Skeletal muscle tissue (tissue), 4 donors: Measurements from ENCODE around the gene KLHDC9. TPM values are rescaled to one million over a fixed set of nuclear protein-coding genes. Genes with fewer than 3 reads are reported as not detected.

ENCODE experiments used
- H3K27ac ChIP-seq: one replicate; pipeline ENCODE4 v1.7.0; 2013; ENCODE audit warnings: mild to moderate bottlenecking, low read depth, low read length, inconsistent platforms
- H3K27me3 ChIP-seq, 3 donors: one replicate each; pipeline ENCODE4 v1.7.0; 2013; ENCODE audit warnings: low read length in 3 of 3; ENCODE audit not compliant: control insufficient read depth in 3 of 3, insufficient read depth in 3 of 3
- H3K36me3 ChIP-seq, 3 donors: one replicate each; pipeline ENCODE4 v1.7.0; 2013; ENCODE audit warnings: low read length in 3 of 3; ENCODE audit not compliant: control insufficient read depth in 3 of 3, insufficient read depth in 3 of 3
- H3K4me1 ChIP-seq, 3 donors: one replicate each; pipeline ENCODE4 v1.7.0; 2013; ENCODE audit warnings: low read length in 3 of 3, mild to moderate bottlenecking in 3 of 3; ENCODE audit not compliant: control insufficient read depth in 3 of 3, insufficient read depth in 3 of 3
- H3K4me3 ChIP-seq, 3 donors: one replicate each; pipeline ENCODE4 v1.7.0; 2013; ENCODE audit warnings: low read length in 3 of 3
- H3K9ac ChIP-seq, 3 donors: one replicate each; pipeline ENCODE4 v1.7.0; 2013; ENCODE audit warnings: low read length in 3 of 3, mild to moderate bottlenecking in 3 of 3, moderate library complexity in 2 of 3, low read depth in 1 of 3
- H3K9me3 ChIP-seq, 3 donors: one replicate each; pipeline ENCODE4 v1.7.0; 2013; ENCODE audit warnings: low read length in 3 of 3; ENCODE audit not compliant: control insufficient read depth in 3 of 3
- total RNA-seq: library from RNA; depleted of rRNA; stranded (reverse); fragments of >200 nt; gene quantifications from one replicate; pipeline ENCODE4 v1.2.3, GENCODE V29; 2014
- donor health status: Osteomylitis.

The KLHDC9 gene
- total RNA-seq, 1 donor from 2014 or later, result not detected

DNA sequence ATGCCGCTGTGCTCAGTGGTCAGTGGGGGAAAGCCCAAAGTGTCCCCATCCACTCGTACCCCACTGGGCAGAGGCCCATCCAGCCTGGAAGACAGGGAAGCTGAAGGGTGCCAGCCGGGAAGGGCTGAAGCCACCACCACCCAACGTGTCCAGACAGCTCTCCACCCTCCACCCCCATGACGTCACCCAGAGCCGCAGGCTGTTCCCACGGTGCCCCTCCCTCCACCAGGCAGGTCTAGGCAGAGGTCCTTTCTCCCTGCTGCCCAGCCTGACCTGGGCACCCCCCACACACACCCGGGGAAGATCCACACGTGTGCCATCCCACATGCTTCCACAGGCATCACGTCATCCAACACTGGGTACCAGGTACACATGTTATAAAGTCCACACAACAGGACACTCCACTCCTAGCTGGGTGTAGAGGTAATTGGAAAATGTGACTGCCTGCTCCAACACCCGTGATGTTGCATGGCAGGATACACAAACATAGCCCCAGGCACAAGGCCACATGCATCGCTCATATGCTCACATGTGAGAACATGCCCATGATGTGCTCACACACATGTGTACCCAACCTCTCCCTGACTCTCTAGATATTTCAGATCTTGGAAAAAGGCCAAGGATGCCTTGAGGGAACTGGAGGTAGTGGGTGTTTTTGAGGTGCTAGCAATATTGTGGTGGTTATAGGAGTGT lies 23.3 kb upstream of the KLHDC9 start:
- no peak overlapping the region for H3K4me3 ChIP-seq
- H3K27me3 ChIP-seq, result peaks cover 2 to 9% (median 5%) of the 10 kb centered on the region in 3 donors
- no peaks in the 10 kb centered on the region for H3K9me3 ChIP-seq
- no peaks in the 10 kb centered on the region for H3K36me3 ChIP-seq
- no peak overlapping the region for H3K27ac ChIP-seq
- no peak overlapping the region for H3K9ac ChIP-seq
- H3K4me1 ChIP-seq, result no peaks in the 10 kb centered on the region

DNA sequence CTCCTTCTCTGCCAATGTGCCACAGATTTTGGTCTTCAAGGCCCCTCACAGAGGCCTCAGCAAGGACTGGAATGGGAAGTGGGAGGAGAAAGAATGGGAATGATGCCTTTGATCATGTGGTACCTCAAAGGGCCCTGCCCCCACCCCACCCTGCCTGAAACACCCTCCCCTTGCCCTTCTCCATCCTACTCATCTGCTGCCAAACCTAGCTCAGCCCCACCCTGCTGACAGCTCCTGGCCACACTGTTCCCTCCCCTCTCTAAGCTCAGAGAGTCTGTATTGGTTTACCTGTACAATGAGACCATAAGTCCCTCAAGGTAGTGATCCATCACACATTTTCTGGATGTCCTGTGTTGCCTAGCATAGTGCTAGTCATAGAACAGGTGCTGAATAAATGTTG lies 21.8 kb upstream of the KLHDC9 start:
- Histone ChIP-seq H3K4me3 (no peak overlapping the region), H3K27ac (no peak overlapping the region), H3K4me1 (no peaks in the 10 kb centered on the region), H3K9ac (no peak overlapping the region), H3K36me3 (no peaks in the 10 kb centered on the region), H3K27me3 (peaks cover 2 to 10% (median 3%) of the 10 kb centered on the region in 3 donors), H3K9me3 (no peaks in the 10 kb centered on the region)

DNA sequence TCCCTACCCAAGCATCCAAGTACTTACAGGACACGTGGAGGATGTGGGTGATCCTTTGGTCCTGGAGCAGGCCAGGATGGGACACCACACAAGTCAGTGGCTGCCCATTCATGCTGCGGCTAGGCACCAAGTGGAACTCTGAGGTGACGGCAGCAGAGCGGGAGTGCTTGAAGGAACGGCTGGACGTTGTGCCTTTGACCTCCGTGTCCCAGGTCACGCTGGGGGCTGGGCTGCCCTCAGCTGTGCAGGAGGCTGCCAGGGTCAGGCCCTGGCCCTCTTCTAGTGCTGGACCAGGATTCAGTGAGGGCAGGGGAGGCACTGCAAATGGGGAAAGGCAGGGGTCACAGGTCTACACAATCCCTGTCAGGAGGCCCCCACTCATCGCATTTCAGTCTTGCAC lies 20.7 kb upstream of the KLHDC9 start:
- H3K4me3 ChIP-seq, result no peak overlapping the region
- no peaks in the 10 kb centered on the region for H3K4me1 ChIP-seq
- H3K27me3 ChIP-seq, result peaks cover 2 to 10% (median 3%) of the 10 kb centered on the region in 3 donors
- no peak overlapping the region for H3K9ac ChIP-seq
- H3K36me3 ChIP-seq, result no peaks in the 10 kb centered on the region
- no peaks in the 10 kb centered on the region for H3K9me3 ChIP-seq
- H3K27ac ChIP-seq, result no peak overlapping the region

DNA sequence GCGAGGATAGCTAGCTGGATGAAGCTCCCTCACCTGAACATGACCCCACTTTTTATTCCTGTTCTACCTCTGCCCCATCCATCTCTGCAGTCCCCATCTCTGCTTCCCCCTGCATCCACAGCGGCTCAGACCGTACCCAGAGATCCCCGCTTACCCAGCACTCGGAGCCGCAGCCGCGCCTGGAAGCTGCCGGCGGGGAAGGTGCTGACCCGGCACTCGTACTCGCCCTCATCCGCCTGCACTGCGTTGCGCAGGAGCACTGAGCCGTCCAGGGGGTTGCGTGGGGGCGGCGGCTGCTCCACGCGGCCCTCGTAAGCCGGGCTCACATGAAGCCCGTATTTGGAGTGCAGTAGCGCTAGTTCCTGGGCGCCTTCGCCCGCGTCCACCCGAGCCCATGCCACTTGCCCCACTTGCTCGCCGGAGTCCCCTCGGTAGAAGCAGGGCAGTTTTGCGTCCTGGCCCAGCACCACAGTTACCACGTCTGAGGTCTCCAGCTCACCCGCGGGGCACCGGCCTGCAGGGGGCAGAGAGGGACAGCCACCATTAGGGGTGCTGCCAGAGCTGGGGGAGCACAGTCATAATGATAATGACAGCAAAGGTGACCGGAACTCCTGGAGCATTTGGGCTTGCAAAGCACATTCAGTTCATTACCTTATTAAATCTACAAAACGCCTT lies 18.6 kb upstream of the KLHDC9 start:
- Histone ChIP-seq H3K27me3 (peaks cover 2 to 10% (median 3%) of the 10 kb centered on the region in 3 donors), H3K9ac (no peak overlapping the region), H3K9me3 (no peaks in the 10 kb centered on the region), H3K4me1 (peaks cover 0 to 8% (median 4%) of the 10 kb centered on the region in 3 donors), H3K36me3 (no peaks in the 10 kb centered on the region), H3K4me3 (no peak overlapping the region), H3K27ac (no peak overlapping the region)

DNA sequence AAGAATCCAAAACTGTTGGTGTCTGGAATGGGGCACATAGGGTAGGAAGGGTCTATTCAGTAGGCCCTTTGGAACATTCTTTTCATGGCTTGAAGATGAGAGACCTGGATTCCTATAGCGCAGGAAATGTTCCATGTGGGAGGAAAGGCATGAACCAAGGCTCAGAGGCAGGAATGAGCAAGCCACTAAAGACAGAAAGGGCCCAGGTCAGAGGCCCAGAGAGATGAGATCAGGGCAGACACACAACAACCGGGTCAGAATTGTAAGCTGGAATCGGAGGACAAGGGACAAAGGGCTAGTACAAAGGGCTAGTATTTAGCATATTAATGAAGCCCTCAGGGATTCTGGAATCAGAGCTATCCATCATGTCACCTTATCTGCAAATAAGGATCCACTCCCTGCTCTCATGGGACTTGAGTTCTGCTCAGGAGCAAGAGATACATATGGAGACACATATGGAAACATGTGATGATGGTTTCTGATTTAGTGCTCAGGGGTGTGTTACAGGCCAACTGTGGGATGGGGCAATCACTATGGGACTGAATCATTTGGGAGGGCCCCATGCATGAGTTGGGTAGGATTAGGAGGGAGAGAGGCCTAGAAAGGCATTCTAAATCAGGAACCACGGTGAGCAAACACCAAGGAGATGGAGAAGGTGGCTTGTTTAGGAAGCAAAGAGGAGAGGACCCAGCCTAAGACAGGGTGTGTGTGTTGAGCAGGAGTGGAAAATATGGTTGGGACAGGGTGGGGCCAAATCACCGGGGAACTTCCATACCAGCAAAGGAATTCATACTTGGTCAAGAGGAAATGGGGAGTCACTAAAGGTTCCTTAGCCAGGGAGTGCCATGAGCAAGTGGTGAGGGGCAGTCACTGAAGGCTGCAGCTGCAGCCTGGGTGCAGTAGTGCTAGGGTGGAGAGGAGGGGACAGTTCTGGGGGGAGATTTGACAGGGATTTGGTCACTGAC lies 17.4 kb upstream of the KLHDC9 start:
- Histone ChIP-seq H3K4me3 (no peak overlapping the region), H3K9ac (no peak overlapping the region), H3K9me3 (no peaks in the 10 kb centered on the region), H3K36me3 (no peaks in the 10 kb centered on the region), H3K27me3 (peaks cover 2 to 10% (median 3%) of the 10 kb centered on the region in 3 donors), H3K27ac (no peak overlapping the region), H3K4me1 (peaks cover 0 to 8% (median 4%) of the 10 kb centered on the region in 3 donors)

DNA sequence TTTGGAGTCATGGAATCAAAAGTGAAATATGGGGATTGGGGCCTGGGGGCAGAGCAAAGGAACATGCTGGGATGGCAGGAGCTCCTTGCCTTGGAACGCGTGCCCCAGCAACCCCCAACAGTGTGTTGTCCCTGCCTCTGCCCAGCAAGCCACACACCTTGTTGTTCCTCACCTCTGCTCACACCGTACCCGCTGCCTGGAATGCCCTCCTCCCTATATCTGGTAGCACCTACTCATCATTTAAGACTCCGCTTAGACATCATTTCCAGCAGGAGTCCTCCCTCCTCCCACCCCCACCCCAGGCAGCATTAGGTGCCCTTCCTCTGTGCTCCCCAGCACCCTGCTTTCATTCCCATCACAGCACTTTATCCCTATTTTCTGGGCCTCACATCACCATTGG lies 16.6 kb upstream of the KLHDC9 start:
- H3K9ac ChIP-seq, result no peak overlapping the region
- no peak overlapping the region for H3K27ac ChIP-seq
- no peaks in the 10 kb centered on the region for H3K9me3 ChIP-seq
- H3K36me3 ChIP-seq, result no peaks in the 10 kb centered on the region
- peaks cover 2 to 10% (median 3%) of the 10 kb centered on the region in 3 donors for H3K27me3 ChIP-seq
- peaks cover 0 to 8% (median 4%) of the 10 kb centered on the region in 3 donors for H3K4me1 ChIP-seq
- H3K4me3 ChIP-seq, result no peak overlapping the region

DNA sequence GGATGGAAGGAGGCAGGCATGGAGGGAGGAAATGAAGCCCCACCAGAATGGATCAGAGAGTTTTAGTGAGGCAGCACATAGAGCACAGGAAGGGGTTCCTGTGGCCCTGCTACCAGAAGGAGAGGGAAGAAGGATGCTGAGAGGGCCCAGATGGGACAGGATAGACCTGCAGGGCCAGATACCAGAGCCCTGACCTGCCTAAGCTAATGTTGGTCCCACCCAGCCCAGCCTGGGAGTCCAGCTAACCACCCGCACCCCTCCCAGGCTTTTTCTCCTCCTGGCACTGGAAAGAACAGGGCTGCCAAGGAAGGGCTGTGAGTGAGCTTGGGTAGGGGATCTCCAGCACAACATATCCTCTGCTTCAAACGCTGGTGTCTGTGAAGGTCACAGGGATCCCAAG lies 15.7 kb upstream of the KLHDC9 start:
- Histone ChIP-seq H3K4me1 (peaks cover 0 to 8% (median 4%) of the 10 kb centered on the region in 3 donors), H3K9me3 (no peaks in the 10 kb centered on the region), H3K36me3 (no peaks in the 10 kb centered on the region), H3K27ac (peak overlapping the region; percentile 30), H3K27me3 (peaks cover 2 to 10% (median 3%) of the 10 kb centered on the region in 3 donors), H3K4me3 (no peak overlapping the region), H3K9ac (no peak overlapping the region)

DNA sequence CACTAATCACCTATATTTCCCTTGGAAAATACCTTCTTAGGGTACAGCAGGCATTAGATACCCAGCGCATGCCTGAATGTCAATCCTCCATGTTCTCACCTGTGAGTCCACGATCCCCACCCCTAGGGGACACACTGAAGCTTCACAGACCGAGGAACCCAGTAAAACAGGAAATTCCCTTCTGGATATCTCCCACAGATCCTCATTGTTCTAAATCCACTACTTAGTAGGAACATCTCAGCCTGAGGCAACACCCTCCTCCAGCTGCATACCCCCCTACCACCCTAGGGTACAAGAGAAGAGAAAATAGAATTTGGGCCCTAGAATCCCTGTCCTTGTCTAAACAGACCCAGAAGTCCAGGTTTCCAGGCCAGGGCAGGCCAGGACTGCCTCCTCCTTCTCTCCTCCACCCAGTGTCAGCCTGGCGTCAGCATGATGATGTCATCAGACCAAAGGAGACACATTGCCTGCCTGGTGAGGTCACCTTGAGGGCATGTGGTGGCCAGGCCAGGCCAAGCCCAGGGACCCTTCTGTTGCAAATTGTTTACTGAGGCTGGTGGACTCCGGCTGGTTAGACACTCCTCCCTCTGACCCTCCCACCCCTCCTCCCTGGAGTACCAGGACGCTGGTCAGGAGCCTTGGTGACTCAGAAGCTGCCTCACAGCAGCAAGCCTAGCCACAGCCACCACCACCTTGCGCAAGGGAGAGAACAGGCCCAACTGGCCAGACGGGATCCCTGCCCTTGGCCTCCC lies 15.0 kb upstream of the KLHDC9 start:
- H3K4me1 ChIP-seq, result peaks cover 0 to 8% (median 4%) of the 10 kb centered on the region in 3 donors
- no peaks in the 10 kb centered on the region for H3K36me3 ChIP-seq
- H3K27me3 ChIP-seq, result peaks cover 2 to 10% (median 3%) of the 10 kb centered on the region in 3 donors
- no peaks in the 10 kb centered on the region for H3K9me3 ChIP-seq
- H3K4me3 ChIP-seq, result no peak overlapping the region
- peak overlapping the region; percentile 30 for H3K27ac ChIP-seq
- no peak overlapping the region for H3K9ac ChIP-seq
